ENCODE measurements around the gene COX17. TPM values are rescaled to one million over a fixed set of nuclear protein-coding genes. Genes with fewer than 3 reads are reported as not detected.
"Not testable (repeated sequence)": the region's sequence is repeated elsewhere in the genome, so short reads cannot be mapped to it uniquely, and the experiment has no call there.

Gene COX17
- total RNA-seq, 2 experiments from 2014 or later, result 108 to 112 TPM

- CTCF ChIA-PET, result interaction anchor here (1.3 kb wide), 1 partner anchor 814 kb away, joined by 5 read pairs; no protein-coding TSS in a partner anchor
- H3K4me3 Mint-ChIP-seq, result no peak overlapping the region
- POLR2A ChIA-PET, result no interaction called here
- intact Hi-C loops (cut with micrococcal nuclease), result no loop called here
- peaks cover 2% of the 10 kb centered on the region for H3K36me3 Mint-ChIP-seq
- H3K27ac Mint-ChIP-seq, result no peak overlapping the region
- no peak for DNase-seq
- no peaks in the 10 kb centered on the region for H3K9me3 Mint-ChIP-seq
- peaks cover 29% of the 10 kb centered on the region for H3K4me1 Mint-ChIP-seq (ENCODE audit: low read depth)
- no peaks in the 10 kb centered on the region for H3K27me3 Mint-ChIP-seq
Observed at GRCh38 chr3:119697394-119697793, 20.2 kb upstream of the COX17 start.

GRCh38 chr3:119695480-119695879, 18.3 kb upstream of the COX17 start:
- Mint-ChIP-seq H3K4me1 (ENCODE audit: low read depth) (peaks cover 12% of the 10 kb centered on the region), H3K9me3 (no peaks in the 10 kb centered on the region), H3K27me3 (no peaks in the 10 kb centered on the region), H3K4me3 (no peak overlapping the region), H3K36me3 (no peaks in the 10 kb centered on the region), H3K27ac (no peak overlapping the region)
- ChIA-PET POLR2A (no interaction called here), CTCF (interaction anchor here (0.8 kb wide), 1 partner anchor 454 kb away, joined by 3 read pairs; no protein-coding TSS in a partner anchor)
- no peak for DNase-seq
- intact Hi-C loops (cut with micrococcal nuclease), result no loop called here

- intact Hi-C loops (cut with micrococcal nuclease), result no loop called here
- Mint-ChIP-seq H3K9me3 (peaks cover 3% of the 10 kb centered on the region), H3K4me3 (no peak overlapping the region), H3K27ac (no peak overlapping the region), H3K27me3 (peaks cover 2% of the 10 kb centered on the region), H3K4me1 (ENCODE audit: low read depth) (no peaks in the 10 kb centered on the region), H3K36me3 (no peaks in the 10 kb centered on the region)
- POLR2A ChIA-PET, result no interaction called here
- DNase-seq, result no peak
- CTCF ChIA-PET, result interaction anchor here (0.6 to 2.0 kb wide), 10 partner anchors 9 to 806 kb away, joined by 3 to 13 read pairs (median 3); no protein-coding TSS in a partner anchor
Observed at GRCh38 chr3:119690043-119690656, 12.9 kb upstream of the COX17 start.

- Mint-ChIP-seq H3K4me3 (no peak overlapping the region), H3K9me3 (peaks cover 3% of the 10 kb centered on the region), H3K36me3 (no peaks in the 10 kb centered on the region), H3K27me3 (peaks cover 2% of the 10 kb centered on the region), H3K4me1 (ENCODE audit: low read depth) (no peaks in the 10 kb centered on the region), H3K27ac (no peak overlapping the region)
- DNase-seq, result no peak
- POLR2A ChIA-PET, result no interaction called here
- intact Hi-C loops (cut with micrococcal nuclease), result no loop called here
- CTCF ChIA-PET, result interaction anchor here (0.6 to 6.9 kb wide), 3 partner anchors 13 to 828 kb away, joined by 4 to 43 read pairs (median 4); no protein-coding TSS in a partner anchor
Observed at GRCh38 chr3:119683421-119683820, 6.2 kb upstream of the COX17 start.

GRCh38 chr3:119681279-119681678, 4.1 kb upstream of the COX17 start:
- intact Hi-C loops (cut with micrococcal nuclease), result loop anchor here (1.0 to 2.0 kb wide), 2 partner anchors 406 to 798 kb away; no protein-coding TSS in a partner anchor
- H3K9me3 Mint-ChIP-seq, result no peaks in the 10 kb centered on the region
- no peak overlapping the region for H3K27ac Mint-ChIP-seq
- no peak for DNase-seq
- H3K4me3 Mint-ChIP-seq, result no peak overlapping the region
- H3K27me3 Mint-ChIP-seq, result no peaks in the 10 kb centered on the region
- peaks cover 6% of the 10 kb centered on the region for H3K36me3 Mint-ChIP-seq
- ChIA-PET POLR2A (interaction anchor here (0.8 kb wide), 1 partner anchor 183 kb away, joined by 3 read pairs; the partner anchor contains the start of gene TIMMDC1), CTCF (interaction anchor here (0.7 to 6.9 kb wide), 22 partner anchors 9 to 798 kb away, joined by 3 to 43 read pairs (median 3); partner anchors contain the start of genes B4GALT4, IGSF11 and TMEM39A)
- peaks cover 10% of the 10 kb centered on the region for H3K4me1 Mint-ChIP-seq (ENCODE audit: low read depth)

- intact Hi-C loops (cut with micrococcal nuclease), result loop anchor here (2.0 kb wide), 1 partner anchor 797 kb away; no protein-coding TSS in a partner anchor
- Mint-ChIP-seq H3K9me3 (no peaks in the 10 kb centered on the region), H3K4me3 (no peak overlapping the region), H3K36me3 (peaks cover 13% of the 10 kb centered on the region), H3K27ac (no peak overlapping the region), H3K4me1 (ENCODE audit: low read depth) (peaks cover 24% of the 10 kb centered on the region), H3K27me3 (no peaks in the 10 kb centered on the region)
- POLR2A ChIA-PET, result no interaction called here
- CTCF ChIA-PET, result interaction anchor here (1.1 to 6.9 kb wide), 9 partner anchors 10 to 797 kb away, joined by 3 to 43 read pairs (median 10); partner anchors contain the start of gene B4GALT4
- no peak for DNase-seq
Observed at GRCh38 chr3:119679874-119680273, 2.7 kb upstream of the COX17 start.

- H3K27me3 Mint-ChIP-seq; H3K27ac Mint-ChIP-seq; POLR2A ChIA-PET; H3K4me3 Mint-ChIP-seq; intact Hi-C loops (cut with micrococcal nuclease); H3K9me3 Mint-ChIP-seq; DNase-seq: not testable (repeated sequence)
- H3K36me3 Mint-ChIP-seq, result peaks cover 18% of the 10 kb centered on the region
- peaks cover 29% of the 10 kb centered on the region for H3K4me1 Mint-ChIP-seq (ENCODE audit: low read depth)
- CTCF ChIA-PET, result interaction anchor here (1.0 to 6.9 kb wide), 2 partner anchors 77 to 795 kb away, joined by 3 to 43 read pairs; no protein-coding TSS in a partner anchor
Observed at GRCh38 chr3:119678209-119678608, 1.0 kb upstream of the COX17 start.

- Mint-ChIP-seq H3K27ac (peak overlapping the region; percentile 91), H3K36me3 (peaks cover 22% of the 10 kb centered on the region), H3K9me3 (no peaks in the 10 kb centered on the region), H3K27me3 (no peaks in the 10 kb centered on the region), H3K4me3 (peak overlapping the region; percentile 95), H3K4me1 (ENCODE audit: low read depth) (peaks cover 32% of the 10 kb centered on the region)
- intact Hi-C loops (cut with micrococcal nuclease), result loop anchor here (1.0 to 2.0 kb wide), 13 partner anchors 23 to 436 kb away; partner anchors contain the start of genes ARHGAP31, GSK3B, TIMMDC1 and TMEM39A
- DNase-seq, result no peak
- CTCF ChIA-PET, result interaction anchor here (0.5 to 6.9 kb wide), 3 partner anchors 26 to 794 kb away, joined by 3 to 43 read pairs (median 3); partner anchors contain the start of gene CFAP91
- POLR2A ChIA-PET, result interaction anchor here (1.6 to 2.0 kb wide), 4 partner anchors 179 to 383 kb away, joined by 6 to 15 read pairs (median 9); partner anchors contain the start of genes ARHGAP31, POGLUT1, TIMMDC1 and TMEM39A
Observed at GRCh38 chr3:119677641-119677934, 382 bp upstream of the COX17 start.

GRCh38 chr3:119676020-119676419, 1.2 kb downstream of the COX17 start:
- intact Hi-C loops (cut with micrococcal nuclease), result loop anchor here (2.0 kb wide), 1 partner anchor 47 kb away; no protein-coding TSS in a partner anchor
- ChIA-PET CTCF (interaction anchor here (0.6 to 1.5 kb wide), 3 partner anchors 10 to 181 kb away, joined by 3 to 7 read pairs (median 3); no protein-coding TSS in a partner anchor), POLR2A (interaction anchor here (1.0 to 2.0 kb wide), 11 partner anchors 25 to 382 kb away, joined by 3 to 15 read pairs (median 6); partner anchors contain the start of genes ARHGAP31, POGLUT1, TIMMDC1 and TMEM39A)
- peaks cover 29% of the 10 kb centered on the region for H3K36me3 Mint-ChIP-seq
- H3K27me3 Mint-ChIP-seq, result no peaks in the 10 kb centered on the region
- peak overlapping the region; percentile 95 for H3K4me3 Mint-ChIP-seq
- peaks cover 38% of the 10 kb centered on the region for H3K4me1 Mint-ChIP-seq (ENCODE audit: low read depth)
- peak overlapping the region; percentile 91 for H3K27ac Mint-ChIP-seq
- no peaks in the 10 kb centered on the region for H3K9me3 Mint-ChIP-seq
- no peak for DNase-seq

- ChIA-PET CTCF (interaction anchor here (1.1 to 1.5 kb wide), 2 partner anchors 38 to 76 kb away, joined by 4 to 7 read pairs; no protein-coding TSS in a partner anchor), POLR2A (interaction anchor here (0.6 to 2.0 kb wide), 4 partner anchors 44 to 212 kb away, joined by 5 to 15 read pairs (median 11); partner anchors contain the start of gene TMEM39A)
- peak overlapping the region; percentile 91 for H3K27ac Mint-ChIP-seq
- H3K4me3 Mint-ChIP-seq, result peak overlapping the region; percentile 95
- peaks cover 38% of the 10 kb centered on the region for H3K4me1 Mint-ChIP-seq (ENCODE audit: low read depth)
- DNase-seq, result no peak
- H3K9me3 Mint-ChIP-seq, result no peaks in the 10 kb centered on the region
- peaks cover 34% of the 10 kb centered on the region for H3K36me3 Mint-ChIP-seq
- intact Hi-C loops (cut with micrococcal nuclease), result no loop called here
- no peaks in the 10 kb centered on the region for H3K27me3 Mint-ChIP-seq
Observed at GRCh38 chr3:119675188-119675874, 1.9 kb downstream of the COX17 start.

GRCh38 chr3:119673875-119674274, 3.3 kb downstream of the COX17 start:
- no peak for DNase-seq
- Mint-ChIP-seq H3K27me3 (no peaks in the 10 kb centered on the region), H3K9me3 (no peaks in the 10 kb centered on the region), H3K4me1 (ENCODE audit: low read depth) (peaks cover 43% of the 10 kb centered on the region), H3K36me3 (peaks cover 39% of the 10 kb centered on the region), H3K4me3 (no peak overlapping the region), H3K27ac (no peak overlapping the region)
- intact Hi-C loops (cut with micrococcal nuclease), result no loop called here
- POLR2A ChIA-PET, result no interaction called here
- CTCF ChIA-PET, result interaction anchor here (1.0 to 2.6 kb wide), 3 partner anchors 16 to 73 kb away, joined by 3 to 12 read pairs (median 5); no protein-coding TSS in a partner anchor

Data from activated CD4-positive, alpha-beta memory T cell treated with anti-CD3 and anti-CD28 coated beads for 36 hours (primary cell).